Neural cell (in vitro differentiated cells): ENCODE measurements around the gene MTX1.
"Not testable (repeated sequence)": the region's sequence is repeated elsewhere in the genome, so short reads cannot be mapped to it uniquely, and the experiment has no call there.

Experiments
- EP300 ChIP-seq: fragments of 450-650 bp; conservative IDR thresholded peaks from 2 replicates; pipeline ENCODE4 v1.6.1; 2014; ENCODE audit warnings: antibody characterized with exemption, mild to moderate bottlenecking, moderate library complexity; ENCODE audit not compliant: poor library complexity, severe bottlenecking
- MXI1 ChIP-seq: fragments of 450-650 bp; conservative IDR thresholded peaks from 2 replicates; pipeline ENCODE4 v1.6.1; 2014; ENCODE audit warnings: antibody characterized with exemption, mild to moderate bottlenecking; ENCODE audit not compliant: poor library complexity, severe bottlenecking
- POLR2AphosphoS5 ChIP-seq: IDR thresholded peaks from 2 replicates; pipeline ENCODE4 v1.6.1; 2012
- TAF1 ChIP-seq: IDR thresholded peaks from 2 replicates; pipeline ENCODE4 v1.6.1; 2012; ENCODE audit warnings: low read depth
- TF ChIP-seq, protein P1 (sequence below): fragments of 450-650 bp; IDR thresholded peaks from 2 replicates; pipeline ENCODE4 v1.5.1; 2014; ENCODE audit warnings: antibody characterized with exemption, mild to moderate bottlenecking, moderate library complexity; ENCODE audit not compliant: poor library complexity, severe bottlenecking
- TF ChIP-seq, protein P2 (sequence below): IDR thresholded peaks from 2 replicates; pipeline ENCODE4 v1.6.1; 2012; ENCODE audit warnings: borderline replicate concordance

DNA sequence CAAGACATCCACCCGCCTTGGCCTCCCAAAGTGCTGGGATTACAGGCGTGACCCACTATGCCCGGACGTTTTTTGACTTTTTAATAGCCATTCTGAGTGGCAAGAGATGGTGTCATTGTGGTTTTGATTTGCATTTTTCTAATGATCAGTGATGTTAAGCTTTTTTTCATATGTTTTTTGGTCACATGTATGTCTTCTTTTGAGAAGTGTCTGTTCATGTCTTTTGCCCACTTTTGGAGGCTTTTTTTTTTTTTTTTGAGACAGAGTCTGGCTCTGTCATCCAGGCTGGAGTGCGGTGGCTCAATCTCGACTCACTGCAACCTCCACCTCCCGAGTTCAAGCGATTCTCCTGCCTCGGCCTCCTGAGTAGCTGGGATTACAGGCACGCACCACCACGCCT is 43.9 kb upstream of the MTX1 start:
- TF ChIP-seq, protein P1, sequence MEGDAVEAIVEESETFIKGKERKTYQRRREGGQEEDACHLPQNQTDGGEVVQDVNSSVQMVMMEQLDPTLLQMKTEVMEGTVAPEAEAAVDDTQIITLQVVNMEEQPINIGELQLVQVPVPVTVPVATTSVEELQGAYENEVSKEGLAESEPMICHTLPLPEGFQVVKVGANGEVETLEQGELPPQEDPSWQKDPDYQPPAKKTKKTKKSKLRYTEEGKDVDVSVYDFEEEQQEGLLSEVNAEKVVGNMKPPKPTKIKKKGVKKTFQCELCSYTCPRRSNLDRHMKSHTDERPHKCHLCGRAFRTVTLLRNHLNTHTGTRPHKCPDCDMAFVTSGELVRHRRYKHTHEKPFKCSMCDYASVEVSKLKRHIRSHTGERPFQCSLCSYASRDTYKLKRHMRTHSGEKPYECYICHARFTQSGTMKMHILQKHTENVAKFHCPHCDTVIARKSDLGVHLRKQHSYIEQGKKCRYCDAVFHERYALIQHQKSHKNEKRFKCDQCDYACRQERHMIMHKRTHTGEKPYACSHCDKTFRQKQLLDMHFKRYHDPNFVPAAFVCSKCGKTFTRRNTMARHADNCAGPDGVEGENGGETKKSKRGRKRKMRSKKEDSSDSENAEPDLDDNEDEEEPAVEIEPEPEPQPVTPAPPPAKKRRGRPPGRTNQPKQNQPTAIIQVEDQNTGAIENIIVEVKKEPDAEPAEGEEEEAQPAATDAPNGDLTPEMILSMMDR, result not testable (repeated sequence)
- not testable (repeated sequence) for TF ChIP-seq EP300, POLR2AphosphoS5, MXI1, TAF1
- TF ChIP-seq, protein P2, sequence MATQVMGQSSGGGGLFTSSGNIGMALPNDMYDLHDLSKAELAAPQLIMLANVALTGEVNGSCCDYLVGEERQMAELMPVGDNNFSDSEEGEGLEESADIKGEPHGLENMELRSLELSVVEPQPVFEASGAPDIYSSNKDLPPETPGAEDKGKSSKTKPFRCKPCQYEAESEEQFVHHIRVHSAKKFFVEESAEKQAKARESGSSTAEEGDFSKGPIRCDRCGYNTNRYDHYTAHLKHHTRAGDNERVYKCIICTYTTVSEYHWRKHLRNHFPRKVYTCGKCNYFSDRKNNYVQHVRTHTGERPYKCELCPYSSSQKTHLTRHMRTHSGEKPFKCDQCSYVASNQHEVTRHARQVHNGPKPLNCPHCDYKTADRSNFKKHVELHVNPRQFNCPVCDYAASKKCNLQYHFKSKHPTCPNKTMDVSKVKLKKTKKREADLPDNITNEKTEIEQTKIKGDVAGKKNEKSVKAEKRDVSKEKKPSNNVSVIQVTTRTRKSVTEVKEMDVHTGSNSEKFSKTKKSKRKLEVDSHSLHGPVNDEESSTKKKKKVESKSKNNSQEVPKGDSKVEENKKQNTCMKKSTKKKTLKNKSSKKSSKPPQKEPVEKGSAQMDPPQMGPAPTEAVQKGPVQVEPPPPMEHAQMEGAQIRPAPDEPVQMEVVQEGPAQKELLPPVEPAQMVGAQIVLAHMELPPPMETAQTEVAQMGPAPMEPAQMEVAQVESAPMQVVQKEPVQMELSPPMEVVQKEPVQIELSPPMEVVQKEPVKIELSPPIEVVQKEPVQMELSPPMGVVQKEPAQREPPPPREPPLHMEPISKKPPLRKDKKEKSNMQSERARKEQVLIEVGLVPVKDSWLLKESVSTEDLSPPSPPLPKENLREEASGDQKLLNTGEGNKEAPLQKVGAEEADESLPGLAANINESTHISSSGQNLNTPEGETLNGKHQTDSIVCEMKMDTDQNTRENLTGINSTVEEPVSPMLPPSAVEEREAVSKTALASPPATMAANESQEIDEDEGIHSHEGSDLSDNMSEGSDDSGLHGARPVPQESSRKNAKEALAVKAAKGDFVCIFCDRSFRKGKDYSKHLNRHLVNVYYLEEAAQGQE, result not testable (repeated sequence)
